Cardiac septum (tissue), 1 donor: ENCODE data around the gene CRABP2. TPM values are rescaled to one million over a fixed set of nuclear protein-coding genes. Genes with fewer than 3 reads are reported as not detected.

ENCODE experiments used
- DNase-seq: peaks from one replicate; pipeline ENCODE4 v3.0.0-alpha.2; 2020; ENCODE audit warnings: low spot score
- intact Hi-C: fragments of 100-400 bp; cut with DNase I; formaldehyde crosslinking; loops from one replicate; pipeline ENCODE4 v1.14.0; 2022
- total RNA-seq: library from RNA; stranded (reverse); fragmentation: NEBNext Ultra II Directional; extraction: Animal tissue kit (Norgen Biotek cat#: 25700); gene quantifications from one replicate; pipeline ENCODE4 v1.2.1, GENCODE V29; 2021
- donor health status: DM: no; HTN: no; CAD: no.

CRABP2 gene
- total RNA-seq, 1 donor from 2014 or later = 3.7 TPM

GRCh38 chr1:156694690-156694962, 10.8 kb downstream of the CRABP2 start:
- intact Hi-C loops = loop anchor here (10.0 kb wide), 2 partner anchors 160 to 190 kb away; partner anchors contain the start of gene INSRR
- DNase-seq = no peak

GRCh38 chr1:156693848-156694689, 11.3 kb downstream of the CRABP2 start:
- DNase-seq = no peak
- intact Hi-C loops = loop anchor here (10.0 kb wide), 2 partner anchors 161 to 191 kb away; partner anchors contain the start of gene INSRR

GRCh38 chr1:156692925-156693847, 12.2 kb downstream of the CRABP2 start:
- intact Hi-C loops = loop anchor here (10.0 kb wide), 2 partner anchors 162 to 192 kb away; partner anchors contain the start of gene INSRR
- DNase-seq = no peak

GRCh38 chr1:156692441-156692924, 12.9 kb downstream of the CRABP2 start:
- no peak for DNase-seq
- intact Hi-C loops = loop anchor here (10.0 kb wide), 2 partner anchors 162 to 192 kb away; partner anchors contain the start of gene INSRR

- intact Hi-C loops = loop anchor here (10.0 kb wide), 2 partner anchors 163 to 193 kb away; partner anchors contain the start of gene INSRR
- DNase-seq = no peak
These were observed 13.5 kb downstream of the CRABP2 start for GRCh38 chr1:156691665-156692440.

GRCh38 chr1:156691191-156691590, 14.2 kb downstream of the CRABP2 start:
- intact Hi-C loops = loop anchor here (10.0 kb wide), 2 partner anchors 164 to 194 kb away; partner anchors contain the start of gene INSRR
- no peak for DNase-seq

- DNase-seq = no peak
- intact Hi-C loops = loop anchor here (10.0 kb wide), 2 partner anchors 164 to 194 kb away; partner anchors contain the start of gene INSRR
These were observed 14.7 kb downstream of the CRABP2 start for GRCh38 chr1:156690675-156691036.

- intact Hi-C loops = loop anchor here (1.0 to 10.0 kb wide), 3 partner anchors 36 to 195 kb away; partner anchors contain the start of gene INSRR
- DNase-seq = no peak
These were observed 15.3 kb downstream of the CRABP2 start for GRCh38 chr1:156689953-156690674.

- intact Hi-C loops = loop anchor here (1.0 kb wide), 1 partner anchor 37 kb away; no protein-coding TSS in a partner anchor
- DNase-seq = peak; percentile 82
These were observed 16.1 kb downstream of the CRABP2 start for GRCh38 chr1:156689035-156689952.

- intact Hi-C loops = no loop called here
These were observed 21.1 kb downstream of the CRABP2 start for GRCh38 chr1:156684227-156684782.

GRCh38 chr1:156682166-156682890, 23.1 kb downstream of the CRABP2 start:
- no peak for DNase-seq
- intact Hi-C loops = no loop called here

More at GRCh38 chr1:156684227-156684782, 21.1 kb downstream of the CRABP2 start:
- no peak for DNase-seq

GRCh38 chr1:156681196-156681960, 24.0 kb downstream of the CRABP2 start:
- intact Hi-C loops = no loop called here
- no peak for DNase-seq

- DNase-seq = no peak
- intact Hi-C loops = no loop called here
These were observed 25.3 kb downstream of the CRABP2 start for GRCh38 chr1:156680056-156680455.

- no peak for DNase-seq
- intact Hi-C loops = loop anchor here (1.0 to 5.0 kb wide), 3 partner anchors 18 to 221 kb away; no protein-coding TSS in a partner anchor
These were observed 27.5 kb downstream of the CRABP2 start for GRCh38 chr1:156677616-156678596.
